Measurements from ENCODE around the gene MARCHF5.

The MARCHF5 gene

GRCh38 chr10:92290837-92291615 is at the start of gene MARCHF5, which contains the start of gene CPEB3:
Gene MARCHF5, plus strand, starts transcription at chr10:92291167. Its CDS starts 328 bp downstream, at chr10:92291495.
Gene CPEB3, minus strand, starts transcription at chr10:92291078. Its CDS starts 50,728 bp downstream, at chr10:92240350.
- peak; percentile 96 for DNase-seq

GRCh38 chr10:92241501-92241900 is 49.5 kb upstream of the MARCHF5 start:
- no peak for DNase-seq

GRCh38 chr10:92242380-92242779 is 48.6 kb upstream of the MARCHF5 start:
- no peak for DNase-seq

GRCh38 chr10:92242910-92243671 is 47.9 kb upstream of the MARCHF5 start:
- DNase-seq, result peak; percentile 71

GRCh38 chr10:92244796-92245195 is 46.2 kb upstream of the MARCHF5 start:
- no peak for DNase-seq

GRCh38 chr10:92248566-92248965 is 42.4 kb upstream of the MARCHF5 start:
- no peak for DNase-seq

- DNase-seq, result no peak
Measured at GRCh38 chr10:92263396-92263795, 27.6 kb upstream of the MARCHF5 start.

- no peak for DNase-seq
Measured at GRCh38 chr10:92264249-92264648, 26.7 kb upstream of the MARCHF5 start.

GRCh38 chr10:92265687-92266258 is 25.2 kb upstream of the MARCHF5 start:
- DNase-seq, result peak; percentile 89

GRCh38 chr10:92267343-92267742 is 23.6 kb upstream of the MARCHF5 start:
- DNase-seq, result peak; percentile 9

- DNase-seq, result no peak
Measured at GRCh38 chr10:92268748-92269147, 22.2 kb upstream of the MARCHF5 start.

GRCh38 chr10:92274071-92274470 is 16.9 kb upstream of the MARCHF5 start:
- DNase-seq, result no peak

- no peak for DNase-seq
Measured at GRCh38 chr10:92278996-92279696, 11.8 kb upstream of the MARCHF5 start.

- DNase-seq, result no peak
Measured at GRCh38 chr10:92284112-92284704, 6.8 kb upstream of the MARCHF5 start.

GRCh38 chr10:92290076-92290836 is 711 bp upstream of the MARCHF5 start:
- peak; percentile 66 for DNase-seq

- no peak for DNase-seq
Measured at GRCh38 chr10:92291616-92291865, 574 bp downstream of the MARCHF5 start.

- DNase-seq, result peak; percentile 48
Measured at GRCh38 chr10:92291921-92292845, 1.2 kb downstream of the MARCHF5 start.

GRCh38 chr10:92298487-92298886 is 7.5 kb downstream of the MARCHF5 start:
- DNase-seq, result no peak

GRCh38 chr10:92303096-92303495 is 12.1 kb downstream of the MARCHF5 start:
- DNase-seq, result no peak

- no peak for DNase-seq
Measured at GRCh38 chr10:92304061-92304460, 13.1 kb downstream of the MARCHF5 start.
